A673 (cell line): Measurements from ENCODE around the gene KRT81. TPM values are rescaled to one million over a fixed set of nuclear protein-coding genes. Genes with fewer than 3 reads are reported as not detected.

Source experiments
- BruUV-seq: library from RNA; stranded (reverse); fragments of 400-500 nt; replicated peaks from 2 replicates; lab custom pipeline; 2021; lab: Mats Ljungman, UMichigan
- CTCF ChIA-PET: fragments of 300-600 bp; sonication (Branson Sonifier 250); formaldehyde crosslinking; loops from one replicate; lab custom pipeline; 2022; ENCODE audit warnings: antibody characterized with exemption; lab: Charles Lee
- POLR2A ChIA-PET: fragments of 300-600 bp; sonication (Branson Sonifier 250); formaldehyde crosslinking; loops from one replicate; lab custom pipeline; 2022; ENCODE audit warnings: antibody characterized with exemption; ENCODE audit not compliant: low non-redundant PET; lab: Charles Lee
- DNase-seq: peaks from one replicate; pipeline ENCODE4 v3.0.0-alpha.2; 2015; ENCODE audit warnings: low spot score
- H3K27ac ChIP-seq: fragments of 200-600 bp; sonication (generic); 2 replicates; pipeline ENCODE4 v1.5.1; 2016; ENCODE audit warnings: mixed run types, low read depth, mild to moderate bottlenecking, mixed read lengths, antibody characterized with exemption, low read length; ENCODE audit not compliant: poor library complexity, severe bottlenecking
- H3K27me3 ChIP-seq: fragments of 200-600 bp; sonication (generic); replicated peaks from 2 replicates; pipeline ENCODE4 v1.6.1; 2017; ENCODE audit warnings: mixed run types, low read depth, mild to moderate bottlenecking, mixed read lengths, antibody characterized with exemption, low read length; ENCODE audit not compliant: insufficient read depth, poor library complexity
- H3K36me3 ChIP-seq: fragments of 200-600 bp; sonication (generic); 2 replicates; pipeline ENCODE4 v1.6.1; 2016; ENCODE audit warnings: mixed run types, mild to moderate bottlenecking, mixed read lengths, antibody characterized with exemption, low read length; ENCODE audit not compliant: insufficient read depth, poor library complexity, severe bottlenecking
- H3K4me1 ChIP-seq: fragments of 200-600 bp; sonication (generic); 2 replicates; pipeline ENCODE4 v1.6.1; 2017; ENCODE audit warnings: mixed run types, mild to moderate bottlenecking, mixed read lengths, antibody characterized with exemption, low read length; ENCODE audit not compliant: insufficient read depth, poor library complexity, severe bottlenecking
- H3K4me3 ChIP-seq: fragments of 200-600 bp; sonication (generic); 2 replicates; pipeline ENCODE4 v1.5.1; 2016; ENCODE audit warnings: low read depth, mixed run types, mild to moderate bottlenecking, mixed read lengths, low read length; ENCODE audit not compliant: poor library complexity, severe bottlenecking
- H3K9me3 ChIP-seq: fragments of 200-600 bp; sonication (generic); 2 replicates; pipeline ENCODE4 v1.6.1; 2016; ENCODE audit warnings: mixed run types, low read depth, mild to moderate bottlenecking, mixed read lengths, antibody characterized with exemption, low read length; ENCODE audit not compliant: poor library complexity, severe bottlenecking
- EZH2 ChIP-seq: fragments of 200-600 bp; sonication (generic); IDR thresholded peaks from 2 replicates; pipeline ENCODE4 v1.6.1; 2017; ENCODE audit warnings: borderline replicate concordance, low read depth, mild to moderate bottlenecking, mixed read lengths, antibody characterized with exemption, low read length; ENCODE audit not compliant: poor library complexity, severe bottlenecking
- intact Hi-C: fragments of 100-400 bp; cut with micrococcal nuclease; formaldehyde crosslinking; loops from one replicate; pipeline ENCODE4 v1.10.0; 2022; ENCODE audit not compliant: unreplicated experiment
- total RNA-seq: library from RNA; stranded (reverse); gene quantifications from 2 replicates; pipeline ENCODE4 v1.2.3, GENCODE V29; 2021
- TF ChIP-seq, protein P1 (sequence below): fragments of 300-800, 200-600 bp; sonication (generic); conservative IDR thresholded peaks from 2 replicates; pipeline ENCODE4 v1.5.1; 2017; ENCODE audit warnings: low read depth, mild to moderate bottlenecking, antibody characterized with exemption, low read length, moderate library complexity, mixed read lengths

The KRT81 gene
- total RNA-seq, 1 experiment from 2014 or later: 0.30 TPM

- ChIA-PET CTCF (no interaction called here), POLR2A (interaction anchor here (0.6 kb wide), 1 partner anchor 19 kb away, joined by 3 read pairs; no protein-coding TSS in a partner anchor)
- DNase-seq: no peak
- intact Hi-C loops: no loop called here
- no peak overlapping the region for H3K4me3 ChIP-seq
- H3K9me3 ChIP-seq: no peaks in the 10 kb centered on the region
- TF ChIP-seq EZH2: no peak
- TF ChIP-seq, protein P1, sequence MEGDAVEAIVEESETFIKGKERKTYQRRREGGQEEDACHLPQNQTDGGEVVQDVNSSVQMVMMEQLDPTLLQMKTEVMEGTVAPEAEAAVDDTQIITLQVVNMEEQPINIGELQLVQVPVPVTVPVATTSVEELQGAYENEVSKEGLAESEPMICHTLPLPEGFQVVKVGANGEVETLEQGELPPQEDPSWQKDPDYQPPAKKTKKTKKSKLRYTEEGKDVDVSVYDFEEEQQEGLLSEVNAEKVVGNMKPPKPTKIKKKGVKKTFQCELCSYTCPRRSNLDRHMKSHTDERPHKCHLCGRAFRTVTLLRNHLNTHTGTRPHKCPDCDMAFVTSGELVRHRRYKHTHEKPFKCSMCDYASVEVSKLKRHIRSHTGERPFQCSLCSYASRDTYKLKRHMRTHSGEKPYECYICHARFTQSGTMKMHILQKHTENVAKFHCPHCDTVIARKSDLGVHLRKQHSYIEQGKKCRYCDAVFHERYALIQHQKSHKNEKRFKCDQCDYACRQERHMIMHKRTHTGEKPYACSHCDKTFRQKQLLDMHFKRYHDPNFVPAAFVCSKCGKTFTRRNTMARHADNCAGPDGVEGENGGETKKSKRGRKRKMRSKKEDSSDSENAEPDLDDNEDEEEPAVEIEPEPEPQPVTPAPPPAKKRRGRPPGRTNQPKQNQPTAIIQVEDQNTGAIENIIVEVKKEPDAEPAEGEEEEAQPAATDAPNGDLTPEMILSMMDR: no peak
- H3K4me1 ChIP-seq: peaks cover 11% of the 10 kb centered on the region
- H3K27ac ChIP-seq: no peak overlapping the region
- H3K27me3 ChIP-seq: no peaks in the 10 kb centered on the region
- H3K36me3 ChIP-seq: no peaks in the 10 kb centered on the region
- BruUV-seq: no TSS peak
Measured at GRCh38 chr12:52284562-52285171, 6.7 kb downstream of the KRT81 start.

DNA sequence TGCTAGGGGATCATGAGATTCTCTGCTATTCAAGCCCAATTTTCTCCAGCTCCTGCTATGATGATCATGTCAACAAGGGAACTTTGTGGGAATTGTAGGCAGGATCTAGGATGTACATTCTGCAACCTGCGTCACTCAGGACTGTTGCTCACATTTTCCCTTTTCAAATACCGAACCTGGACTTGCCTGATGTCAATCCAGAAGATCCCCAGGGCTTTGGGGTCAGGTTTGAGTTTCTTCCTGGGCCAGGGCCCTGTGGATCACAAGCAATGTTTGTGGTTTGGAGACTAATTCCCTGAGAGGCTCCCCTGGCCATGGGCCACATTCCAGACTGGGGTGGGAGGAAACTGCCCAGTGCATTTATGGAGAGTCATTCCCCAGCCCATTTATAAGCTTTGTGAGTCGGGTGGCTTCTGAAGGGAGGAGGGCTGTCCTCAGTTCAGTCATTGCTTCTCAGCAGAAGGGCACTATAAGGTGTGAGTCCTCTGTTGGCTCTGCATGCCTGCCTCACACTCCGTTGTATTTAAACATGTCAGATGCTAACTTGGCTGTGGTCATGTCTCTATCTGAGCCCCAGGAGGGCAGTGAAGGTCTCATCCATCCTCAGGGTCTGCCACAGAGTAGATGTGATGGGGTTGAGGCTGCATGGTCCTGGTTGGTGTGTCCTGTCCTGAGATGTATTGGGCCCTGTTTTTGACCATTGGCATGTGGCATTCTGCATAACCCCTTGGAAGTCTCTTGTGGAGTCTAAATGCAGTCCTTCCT, 10.4 kb downstream of the KRT81 start:
- ChIA-PET POLR2A (no interaction called here), CTCF (interaction anchor here (0.6 kb wide), 1 partner anchor 297 kb away, joined by 3 read pairs; no protein-coding TSS in a partner anchor)
- H3K4me3 ChIP-seq: no peak overlapping the region
- H3K9me3 ChIP-seq: no peaks in the 10 kb centered on the region
- intact Hi-C loops: no loop called here
- BruUV-seq: no TSS peak
- peak overlapping the region; percentile 47 for H3K27ac ChIP-seq
- no peaks in the 10 kb centered on the region for H3K27me3 ChIP-seq
- peaks cover 17% of the 10 kb centered on the region for H3K4me1 ChIP-seq
- TF ChIP-seq, protein P1: no peak
- TF ChIP-seq EZH2: no peak
- no peak for DNase-seq
- H3K36me3 ChIP-seq: no peaks in the 10 kb centered on the region

DNA sequence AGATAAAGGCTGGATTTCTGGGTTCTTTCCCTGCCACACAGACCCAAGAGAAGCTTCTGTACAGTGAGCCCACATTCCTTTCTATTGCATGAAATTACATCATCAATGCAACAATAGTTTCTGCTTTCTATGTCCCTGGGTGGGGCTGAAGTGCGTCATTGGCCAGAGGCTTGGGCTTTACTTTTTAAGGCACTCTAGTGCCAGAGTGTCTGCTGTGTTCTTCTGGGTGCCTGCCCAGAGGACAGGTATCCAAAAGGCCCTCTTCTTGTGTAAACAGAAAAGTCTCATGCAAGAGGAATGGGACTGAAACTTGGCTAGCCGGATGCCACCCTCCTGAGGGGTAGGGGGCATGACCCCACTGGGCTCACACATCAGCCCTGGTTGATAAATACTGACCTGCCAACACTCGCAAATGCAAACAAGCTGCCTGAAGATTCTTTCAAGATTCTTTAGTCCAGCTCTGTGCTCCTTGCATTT, 11.0 kb downstream of the KRT81 start:
- Histone ChIP-seq H3K27ac (peak overlapping the region; percentile 47), H3K4me1 (peaks cover 17% of the 10 kb centered on the region), H3K4me3 (no peak overlapping the region), H3K27me3 (no peaks in the 10 kb centered on the region), H3K36me3 (no peaks in the 10 kb centered on the region), H3K9me3 (no peaks in the 10 kb centered on the region)
- intact Hi-C loops: no loop called here
- POLR2A ChIA-PET: no interaction called here
- DNase-seq: peak; percentile 39
- no peak for TF ChIP-seq EZH2
- TF ChIP-seq, protein P1: no peak
- no TSS peak for BruUV-seq
- CTCF ChIA-PET: no interaction called here
